Right atrium auricular region (tissue), 2 donors: ENCODE results near the gene PDXP. TPM values are rescaled to one million over a fixed set of nuclear protein-coding genes. Genes with fewer than 3 reads are reported as not detected.
A peak's percentile ranks its signal among the peaks of the same experiment; 100 is the strongest.

Experiments used
- DNase-seq: peaks from one replicate; pipeline ENCODE4 v3.0.0-alpha.2; 2019; ENCODE audit warnings: low spot score
- H3K27ac ChIP-seq, 2 donors: fragments of 200-600 bp; sonication (generic); 1 replicate in 1 of 2; 2 replicates in 1 of 2; pipeline ENCODE4 v1.5.1; 2016 to 2019
- H3K27me3 ChIP-seq, 2 donors: fragments of 200-600 bp; sonication (generic); one replicate each; pipeline versions ENCODE4 v1.5.1 to v1.6.0; 2017 to 2019
- H3K36me3 ChIP-seq: fragments of 200-600 bp; sonication (generic); one replicate; pipeline ENCODE4 v1.5.1; 2016
- H3K4me1 ChIP-seq, 2 donors: fragments of 200-600 bp; sonication (generic); one replicate each; pipeline versions ENCODE4 v1.5.1 to v1.6.0; 2017 to 2019
- H3K4me3 ChIP-seq, 2 donors: fragments of 200-600 bp; sonication (generic); 1 replicate in 1 of 2; 2 replicates in 1 of 2; pipeline ENCODE4 v1.5.1; 2017 to 2019; ENCODE audit warnings: mild to moderate bottlenecking in 1 of 2, moderate library complexity in 1 of 2
- H3K9me3 ChIP-seq, 2 donors: fragments of 200-600 bp; sonication (generic); one replicate each; pipeline ENCODE4 v1.5.1; 2019
- CTCF ChIP-seq, 2 donors: fragments of 200-600 bp; sonication (generic); IDR thresholded peaks; one replicate each; pipeline ENCODE4 v1.5.1; 2019; ENCODE audit warnings: antibody characterized with exemption in 2 of 2
- total RNA-seq, 2 donors: library from RNA; depleted of rRNA; stranded (reverse); fragments of >200 nt; gene quantifications; one replicate each; pipeline ENCODE4 v1.1.0, GENCODE V29; 2016

The PDXP gene
- total RNA-seq, 2 donors from 2014 or later, result 15.7 to 32.0 TPM

- H3K27ac ChIP-seq, result peak overlapping the region; percentile 93 to 94
- H3K9me3 ChIP-seq, result no peaks in the 10 kb centered on the region
- TF ChIP-seq CTCF (IDR thresholded peaks at IDR 0.05), result no peak
- H3K36me3 ChIP-seq, result peaks cover 21% of the 10 kb centered on the region
- H3K4me3 ChIP-seq, result peak overlapping the region; percentile 47 to 67
- no peaks in the 10 kb centered on the region for H3K27me3 ChIP-seq
- peaks cover 0 to 50% of the 10 kb centered on the region in 2 donors for H3K4me1 ChIP-seq
- no peak for DNase-seq
Observed at GRCh38 chr22:37675930-37676735, 17.6 kb downstream of the PDXP start.

- H3K36me3 ChIP-seq, result peaks cover 21% of the 10 kb centered on the region
- DNase-seq, result peak; percentile 92
- no peaks in the 10 kb centered on the region for H3K9me3 ChIP-seq
- no peaks in the 10 kb centered on the region for H3K27me3 ChIP-seq
- H3K4me3 ChIP-seq, result peak overlapping the region; percentile 47 to 67
- no peak for TF ChIP-seq CTCF (IDR thresholded peaks at IDR 0.05)
- peak overlapping the region; percentile 93 to 94 for H3K27ac ChIP-seq
- H3K4me1 ChIP-seq, result peaks cover 0 to 57% of the 10 kb centered on the region in 2 donors
Observed at GRCh38 chr22:37676736-37677492, 18.4 kb downstream of the PDXP start.

- no peaks in the 10 kb centered on the region for H3K27me3 ChIP-seq
- no peaks in the 10 kb centered on the region for H3K9me3 ChIP-seq
- H3K4me3 ChIP-seq, result peak overlapping the region; percentile 47 to 67
- peak overlapping the region; percentile 93 to 94 for H3K27ac ChIP-seq
- DNase-seq, result no peak
- no peak for TF ChIP-seq CTCF (IDR thresholded peaks at IDR 0.05)
- H3K36me3 ChIP-seq, result peaks cover 21% of the 10 kb centered on the region
- peaks cover 0 to 57% of the 10 kb centered on the region in 2 donors for H3K4me1 ChIP-seq
Observed at GRCh38 chr22:37677493-37677974, 19.0 kb downstream of the PDXP start.

GRCh38 chr22:37678372-37678771, 19.8 kb downstream of the PDXP start:
- no peak for DNase-seq
- Histone ChIP-seq H3K36me3 (peaks cover 21% of the 10 kb centered on the region), H3K9me3 (no peaks in the 10 kb centered on the region), H3K27ac (peak overlapping the region in 1 of 2 donors; percentile 17), H3K4me1 (peaks cover 0 to 57% of the 10 kb centered on the region in 2 donors), H3K4me3 (no peak overlapping the region), H3K27me3 (no peaks in the 10 kb centered on the region)
- TF ChIP-seq CTCF (IDR thresholded peaks at IDR 0.05), result no peak

- peaks cover 0 to 46% of the 10 kb centered on the region in 2 donors for H3K4me1 ChIP-seq
- DNase-seq, result no peak
- no peak overlapping the region for H3K27ac ChIP-seq
- peaks cover 21% of the 10 kb centered on the region for H3K36me3 ChIP-seq
- H3K27me3 ChIP-seq, result no peaks in the 10 kb centered on the region
- no peak overlapping the region for H3K4me3 ChIP-seq
- H3K9me3 ChIP-seq, result no peaks in the 10 kb centered on the region
- no peak for TF ChIP-seq CTCF (IDR thresholded peaks at IDR 0.05)
Observed at GRCh38 chr22:37679670-37680069, 21.1 kb downstream of the PDXP start.
